H1 (cell line): ENCODE data around the gene RASSF5.

Source experiments
- TAF1 ChIP-seq: IDR thresholded peaks from 2 replicates; pipeline ENCODE4 v1.6.1; 2011; ENCODE audit warnings: mild to moderate bottlenecking, low read depth, low read length
- TEAD4 ChIP-seq: IDR thresholded peaks from 2 replicates; pipeline ENCODE4 v1.6.1; 2012; ENCODE audit warnings: low read depth, low read length, inconsistent platforms, mixed read lengths
- TF ChIP-seq, protein P1 (sequence below): IDR thresholded peaks from 2 replicates; pipeline ENCODE4 v1.6.1; 2011; ENCODE audit warnings: low read depth, mild to moderate bottlenecking, low read length; ENCODE audit not compliant: insufficient read depth
- TF ChIP-seq, protein P2 (sequence below), 3 experiments: IDR thresholded peaks; 1 replicate in 2 of 3; 2 replicates in 1 of 3; pipeline versions ENCODE4 v1.5.1 to v1.6.1; 2011; ENCODE audit warnings: low read length in 3 of 3, mild to moderate bottlenecking in 3 of 3, inconsistent platforms in 2 of 3, low read depth in 1 of 3, moderate library complexity in 1 of 3; ENCODE audit not compliant: insufficient read depth in 1 of 3; ENCODE audit errors: control extremely low read depth in 1 of 3

DNA sequence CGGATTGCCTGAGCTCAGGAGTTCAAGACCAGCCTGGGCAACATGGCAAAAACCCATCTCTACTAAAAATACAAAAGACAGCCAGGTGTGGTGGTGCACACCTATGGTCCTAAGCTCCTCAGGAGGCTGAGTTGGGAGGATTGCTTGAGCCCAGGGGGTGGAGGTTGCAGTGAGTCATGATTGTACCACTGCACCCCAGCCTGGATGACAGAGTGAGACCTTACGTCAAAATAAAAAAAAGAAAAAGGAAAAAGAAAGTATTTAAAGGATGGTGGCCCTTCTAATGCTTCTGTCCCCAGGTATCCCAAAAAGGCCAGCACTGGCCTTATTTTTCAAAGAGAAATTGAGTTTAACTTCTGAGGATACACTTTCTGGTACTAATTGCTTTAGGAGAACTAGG is 35.3 kb upstream of the RASSF5 start:
- TF ChIP-seq, protein P1, sequence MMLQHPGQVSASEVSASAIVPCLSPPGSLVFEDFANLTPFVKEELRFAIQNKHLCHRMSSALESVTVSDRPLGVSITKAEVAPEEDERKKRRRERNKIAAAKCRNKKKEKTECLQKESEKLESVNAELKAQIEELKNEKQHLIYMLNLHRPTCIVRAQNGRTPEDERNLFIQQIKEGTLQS: no peak
- TF ChIP-seq, protein P2, sequence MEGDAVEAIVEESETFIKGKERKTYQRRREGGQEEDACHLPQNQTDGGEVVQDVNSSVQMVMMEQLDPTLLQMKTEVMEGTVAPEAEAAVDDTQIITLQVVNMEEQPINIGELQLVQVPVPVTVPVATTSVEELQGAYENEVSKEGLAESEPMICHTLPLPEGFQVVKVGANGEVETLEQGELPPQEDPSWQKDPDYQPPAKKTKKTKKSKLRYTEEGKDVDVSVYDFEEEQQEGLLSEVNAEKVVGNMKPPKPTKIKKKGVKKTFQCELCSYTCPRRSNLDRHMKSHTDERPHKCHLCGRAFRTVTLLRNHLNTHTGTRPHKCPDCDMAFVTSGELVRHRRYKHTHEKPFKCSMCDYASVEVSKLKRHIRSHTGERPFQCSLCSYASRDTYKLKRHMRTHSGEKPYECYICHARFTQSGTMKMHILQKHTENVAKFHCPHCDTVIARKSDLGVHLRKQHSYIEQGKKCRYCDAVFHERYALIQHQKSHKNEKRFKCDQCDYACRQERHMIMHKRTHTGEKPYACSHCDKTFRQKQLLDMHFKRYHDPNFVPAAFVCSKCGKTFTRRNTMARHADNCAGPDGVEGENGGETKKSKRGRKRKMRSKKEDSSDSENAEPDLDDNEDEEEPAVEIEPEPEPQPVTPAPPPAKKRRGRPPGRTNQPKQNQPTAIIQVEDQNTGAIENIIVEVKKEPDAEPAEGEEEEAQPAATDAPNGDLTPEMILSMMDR (IDR thresholded peaks at IDR 0.05; ENCODE audit: control extremely low read depth in 1 of 3, insufficient read depth in 1 of 3, low read depth in 1 of 3, low read length in 3 of 3): no peak
- TF ChIP-seq TEAD4 (no peak), TAF1 (no peak)
